ENCODE results near the gene CRHR1. TPM values are rescaled to one million over a fixed set of nuclear protein-coding genes. Genes with fewer than 3 reads are reported as not detected.

Gene CRHR1
- total RNA-seq, 2 experiments from 2014 or later = not detected

DNA sequence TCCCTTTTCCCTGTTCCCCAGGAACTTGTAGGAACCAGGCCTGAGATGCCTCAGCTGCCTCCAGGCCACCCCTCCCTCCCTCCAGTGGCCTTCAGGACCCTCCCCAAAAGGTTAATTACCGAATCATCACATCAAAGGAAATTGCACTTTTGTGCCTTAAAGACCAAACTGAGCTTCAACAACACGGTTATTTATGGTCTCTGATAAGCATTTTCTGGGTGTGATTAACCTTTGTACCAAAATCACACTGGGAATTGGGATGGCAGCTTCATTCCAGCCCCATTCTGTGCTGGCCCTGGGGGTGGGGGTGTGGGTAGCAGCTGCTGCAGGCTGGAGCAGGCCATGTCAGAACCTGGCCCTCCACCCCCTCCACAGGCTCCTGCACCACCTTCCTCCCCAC is 16.7 kb downstream of the CRHR1 start:
- Mint-ChIP-seq H3K36me3 (ENCODE audit: low read depth) (no peaks in the 10 kb centered on the region), H3K9me3 (no peaks in the 10 kb centered on the region), H3K27me3 (peaks cover 37% of the 10 kb centered on the region), H3K4me1 (ENCODE audit: low read depth) (no peaks in the 10 kb centered on the region), H3K4me3 (no peak overlapping the region), H3K27ac (no peak overlapping the region)
- H3K4me1 ChIP-seq (ENCODE audit: insufficient read depth, low read length) = no peaks in the 10 kb centered on the region
- no peak for DNase-seq
- intact Hi-C loops (cut with DNase I, micrococcal nuclease) = no loop called here
- no peak for TF ChIP-seq CTCF (IDR thresholded peaks at IDR 0.05)
- ATAC-seq (ENCODE audit: poor library complexity) = no peak
- H3K9me3 ChIP-seq (ENCODE audit: control insufficient read depth in 1 of 2, insufficient read depth in 1 of 2, low read length in 2 of 2) = peaks cover 0 to 11% of the 10 kb centered on the region in 2 experiments
- no peaks in the 10 kb centered on the region for H3K36me3 ChIP-seq (ENCODE audit: insufficient read depth, low read length)
- no peak overlapping the region for H3K27ac ChIP-seq (ENCODE audit: low read depth in 1 of 2, low read length in 2 of 2)
- peaks cover 4 to 8% of the 10 kb centered on the region in 2 experiments for H3K27me3 ChIP-seq (ENCODE audit: control insufficient read depth in 1 of 2, insufficient read depth in 2 of 2, low read length in 2 of 2)
- ChIA-PET CTCF (no interaction called here), POLR2A (no interaction called here)
- H3K4me3 ChIP-seq (ENCODE audit: low read length) = no peak overlapping the region

- H3K27ac ChIP-seq (ENCODE audit: low read depth in 1 of 2, low read length in 2 of 2) = no peak overlapping the region
- CTCF ChIA-PET = no interaction called here
- H3K27ac Mint-ChIP-seq = no peak overlapping the region
- no peak overlapping the region for H3K4me3 Mint-ChIP-seq
- H3K9me3 ChIP-seq (ENCODE audit: control insufficient read depth in 1 of 2, insufficient read depth in 1 of 2, low read length in 2 of 2) = peaks cover 0 to 7% of the 10 kb centered on the region in 2 experiments
- peaks cover 35% of the 10 kb centered on the region for H3K27me3 Mint-ChIP-seq
- intact Hi-C loops (cut with DNase I, micrococcal nuclease) = no loop called here
- no peak for ATAC-seq (ENCODE audit: poor library complexity)
- POLR2A ChIA-PET = no interaction called here
- no peaks in the 10 kb centered on the region for H3K36me3 Mint-ChIP-seq (ENCODE audit: low read depth)
- no peaks in the 10 kb centered on the region for H3K9me3 Mint-ChIP-seq
- peaks cover 4 to 10% of the 10 kb centered on the region in 2 experiments for H3K27me3 ChIP-seq (ENCODE audit: control insufficient read depth in 1 of 2, insufficient read depth in 2 of 2, low read length in 2 of 2)
- H3K36me3 ChIP-seq (ENCODE audit: insufficient read depth, low read length) = no peaks in the 10 kb centered on the region
- no peak for TF ChIP-seq CTCF (IDR thresholded peaks at IDR 0.05)
- H3K4me3 ChIP-seq (ENCODE audit: low read length) = no peak overlapping the region
- H3K4me1 ChIP-seq (ENCODE audit: insufficient read depth, low read length) = no peaks in the 10 kb centered on the region
- H3K4me1 Mint-ChIP-seq (ENCODE audit: low read depth) = no peaks in the 10 kb centered on the region
- no peak for DNase-seq
These were observed 17.3 kb downstream of the CRHR1 start for GRCh38 chr17:45801421-45801820.

- no peaks in the 10 kb centered on the region for H3K36me3 ChIP-seq (ENCODE audit: insufficient read depth, low read length)
- H3K27ac Mint-ChIP-seq = no peak overlapping the region
- no peak for ATAC-seq (ENCODE audit: poor library complexity)
- DNase-seq = no peak
- no peak overlapping the region for H3K27ac ChIP-seq (ENCODE audit: low read depth in 1 of 2, low read length in 2 of 2)
- H3K36me3 Mint-ChIP-seq (ENCODE audit: low read depth) = no peaks in the 10 kb centered on the region
- ChIA-PET CTCF (no interaction called here), POLR2A (no interaction called here)
- intact Hi-C loops (cut with DNase I, micrococcal nuclease) = no loop called here
- no peaks in the 10 kb centered on the region for H3K4me1 Mint-ChIP-seq (ENCODE audit: low read depth)
- TF ChIP-seq CTCF (IDR thresholded peaks at IDR 0.05) = no peak
- peaks cover 19% of the 10 kb centered on the region for H3K27me3 Mint-ChIP-seq
- peaks cover 4 to 7% of the 10 kb centered on the region in 2 experiments for H3K27me3 ChIP-seq (ENCODE audit: control insufficient read depth in 1 of 2, insufficient read depth in 2 of 2, low read length in 2 of 2)
- H3K4me3 Mint-ChIP-seq = no peak overlapping the region
- H3K9me3 ChIP-seq (ENCODE audit: control insufficient read depth in 1 of 2, insufficient read depth in 1 of 2, low read length in 2 of 2) = no peaks in the 10 kb centered on the region
- H3K9me3 Mint-ChIP-seq = no peaks in the 10 kb centered on the region
- no peak overlapping the region for H3K4me3 ChIP-seq (ENCODE audit: low read length)
- no peaks in the 10 kb centered on the region for H3K4me1 ChIP-seq (ENCODE audit: insufficient read depth, low read length)
These were observed 24.7 kb downstream of the CRHR1 start for GRCh38 chr17:45808845-45809244.

All from CD4-positive, alpha-beta T cell (primary cell).